IMR-90 (cell line): Measurements from ENCODE around the gene LAMB1. TPM values are rescaled to one million over a fixed set of nuclear protein-coding genes. Genes with fewer than 3 reads are reported as not detected.

Experiments used
- ATAC-seq: fragments of 200-7000 bp; cut with Tn5 transposase; 2 replicates; pipeline ENCODE4 v1.9.1; 2020; ENCODE audit warnings: low read depth, mild to moderate bottlenecking, moderate library complexity
- BruUV-seq: library from RNA; stranded (reverse); fragments of 400-500 nt; replicated peaks from 2 replicates; lab custom pipeline; 2021; lab: Mats Ljungman, UMichigan
- CTCF ChIA-PET: fragments of 300-600 bp; formaldehyde crosslinking; extraction: SDS; loops from one replicate; lab custom pipeline; 2021; ENCODE audit warnings: antibody characterized with exemption; lab: Yijun Ruan, JAX
- POLR2A ChIA-PET: fragments of 300-600 bp; sonication (Branson Sonifier 250); formaldehyde crosslinking; loops from one replicate; lab custom pipeline; 2022; ENCODE audit warnings: antibody characterized with exemption; ENCODE audit not compliant: unreplicated experiment; lab: Charles Lee
- DNase-seq: peaks from one replicate; pipeline ENCODE4 v3.0.0; 2013
- H2AFZ ChIP-seq: replicated peaks from 2 replicates; pipeline ENCODE3; 2013; ENCODE audit warnings: low read length, mild to moderate bottlenecking; ENCODE audit not compliant: poor library complexity
- H2AK5ac ChIP-seq: 2 replicates; pipeline ENCODE4 v1.6.1; 2013; ENCODE audit warnings: low read depth, low read length, inconsistent platforms
- H2AK9ac ChIP-seq: replicated peaks from 2 replicates; pipeline ENCODE3; 2013; ENCODE audit warnings: mild to moderate bottlenecking, low read depth, low read length, moderate library complexity; ENCODE audit not compliant: poor library complexity
- H2BK120ac ChIP-seq: 2 replicates; pipeline ENCODE4 v1.6.1; 2013; ENCODE audit warnings: low read depth, low read length, inconsistent platforms
- H2BK15ac ChIP-seq: 3 replicates; pipeline ENCODE4 v1.6.1; 2013; ENCODE audit warnings: low read depth, low read length, inconsistent platforms
- H2BK20ac ChIP-seq: 2 replicates; pipeline ENCODE4 v1.6.1; 2013; ENCODE audit warnings: low read depth, mild to moderate bottlenecking, inconsistent platforms, low read length, moderate library complexity
- H2BK5ac ChIP-seq: 2 replicates; pipeline ENCODE4 v1.6.1; 2013; ENCODE audit warnings: mild to moderate bottlenecking, low read depth, low read length, inconsistent platforms; ENCODE audit not compliant: poor library complexity, severe bottlenecking
- H3K14ac ChIP-seq: replicated peaks from 2 replicates; pipeline ENCODE4 v1.6.1; 2013; ENCODE audit warnings: low read depth, low read length, inconsistent platforms
- H3K18ac ChIP-seq: 2 replicates; pipeline ENCODE4 v1.6.1; 2013; ENCODE audit warnings: low read depth, low read length, control low read depth
- H3K23ac ChIP-seq: 2 replicates; pipeline ENCODE4 v1.6.1; 2013; ENCODE audit warnings: low read depth, low read length, inconsistent platforms
- H3K27ac ChIP-seq: 2 replicates; pipeline ENCODE4 v1.5.1; 2013; ENCODE audit warnings: mild to moderate bottlenecking, control low read depth, low read length; ENCODE audit not compliant: insufficient read depth
- H3K27me3 ChIP-seq: 2 replicates; pipeline ENCODE4 v1.6.1; 2013; ENCODE audit warnings: low read length; ENCODE audit not compliant: control insufficient read depth, insufficient read depth
- H3K36me3 ChIP-seq: 2 replicates; pipeline ENCODE4 v1.6.1; 2013; ENCODE audit warnings: low read length, mixed read lengths; ENCODE audit not compliant: control insufficient read depth, insufficient read depth
- H3K4ac ChIP-seq: 2 replicates; pipeline ENCODE4 v1.6.1; 2013; ENCODE audit warnings: low read depth, low read length, inconsistent platforms
- H3K4me1 ChIP-seq: 2 replicates; pipeline ENCODE4 v1.6.1; 2013; ENCODE audit warnings: low read length, mixed read lengths; ENCODE audit not compliant: control insufficient read depth, insufficient read depth
- H3K4me2 ChIP-seq: 2 replicates; pipeline ENCODE4 v1.6.1; 2013; ENCODE audit warnings: low read depth, mild to moderate bottlenecking, control low read depth, low read length, moderate library complexity
- H3K4me3 ChIP-seq: 2 replicates; pipeline ENCODE4 v1.5.1; 2013; ENCODE audit warnings: low read depth, mild to moderate bottlenecking, control low read depth, low read length, moderate library complexity; ENCODE audit not compliant: insufficient read depth
- H3K56ac ChIP-seq: 2 replicates; pipeline ENCODE4 v1.6.1; 2013; ENCODE audit warnings: low read length, inconsistent platforms; ENCODE audit not compliant: insufficient read depth; ENCODE audit errors: extremely low read depth
- H3K79me1 ChIP-seq, 2 experiments: 2 replicates each; pipeline ENCODE4 v1.6.1; 2013; ENCODE audit warnings: low read length in 2 of 2, inconsistent platforms in 1 of 2, low read depth in 1 of 2
- H3K9ac ChIP-seq: 2 replicates; pipeline ENCODE4 v1.6.1; 2013; ENCODE audit warnings: low read depth, low read length, control low read depth
- H3K9me1 ChIP-seq: 2 replicates; pipeline ENCODE4 v1.6.1; 2013; ENCODE audit warnings: low read length, inconsistent platforms; ENCODE audit not compliant: insufficient read depth
- H3K9me3 ChIP-seq: 2 replicates; pipeline ENCODE4 v1.6.1; 2013; ENCODE audit warnings: low read length; ENCODE audit not compliant: control insufficient read depth, insufficient read depth
- H4K20me1 ChIP-seq: 2 replicates; pipeline ENCODE4 v1.6.1; 2013; ENCODE audit warnings: low read length, inconsistent platforms; ENCODE audit not compliant: insufficient read depth
- H4K5ac ChIP-seq: 2 replicates; pipeline ENCODE4 v1.6.1; 2013; ENCODE audit warnings: mild to moderate bottlenecking, low read depth, low read length, control low read depth
- H4K8ac ChIP-seq, 2 experiments: 2 replicates each; pipeline ENCODE4 v1.6.1; 2013; ENCODE audit warnings: low read depth in 2 of 2, low read length in 2 of 2, control low read depth in 1 of 2, inconsistent platforms in 1 of 2
- H4K91ac ChIP-seq: 2 replicates; pipeline ENCODE4 v1.6.1; 2013; ENCODE audit warnings: low read depth, low read length, inconsistent platforms; ENCODE audit not compliant: insufficient read depth
- BHLHE40 ChIP-seq: fragments of 150-350 bp; IDR thresholded peaks from 2 replicates; pipeline ENCODE4 v1.6.1; 2016; ENCODE audit warnings: mild to moderate bottlenecking, low read depth, low read length
- FOS ChIP-seq: fragments of 150-350 bp; IDR thresholded peaks from 2 replicates; pipeline ENCODE4 v1.6.1; 2016; ENCODE audit warnings: low read depth, low read length
- MAFK ChIP-seq: IDR thresholded peaks from 2 replicates; pipeline ENCODE4 v1.6.1; 2012; ENCODE audit warnings: low read depth, low read length, improper control_type of control experiment
- POLR2A ChIP-seq: IDR thresholded peaks from 2 replicates; pipeline ENCODE4 v1.6.1; 2012; ENCODE audit warnings: mild to moderate bottlenecking, low read depth, low read length
- RAD21 ChIP-seq: IDR thresholded peaks from 2 replicates; pipeline ENCODE4 v1.6.1; 2012; ENCODE audit warnings: low read length, improper control_type of control experiment
- RCOR1 ChIP-seq: IDR thresholded peaks from 2 replicates; pipeline ENCODE4 v1.6.1; 2012; ENCODE audit warnings: mild to moderate bottlenecking, low read length, improper control_type of control experiment; ENCODE audit not compliant: insufficient replicate concordance
- SMC3 ChIP-seq: fragments of 150-350 bp; IDR thresholded peaks from 2 replicates; pipeline ENCODE4 v1.6.1; 2016; ENCODE audit warnings: low read depth, mild to moderate bottlenecking, antibody characterized with exemption, low read length, moderate library complexity
- WGBS, 2 experiments: methylation state at CpG; one replicate each; pipeline versions ENCODE4 v1.1.5 to v1.1.7; 2013; ENCODE audit warnings: missing lambda C conversion rate in 2 of 2; ENCODE audit not compliant: insufficient read length in 1 of 2; ENCODE audit errors: extremely low coverage in 2 of 2; 5-methylcytosine and 5-hydroxymethylcytosine counted together
- dilution Hi-C: fragments of 300-500 bp; cut with HindIII; formaldehyde crosslinking; loops from one replicate; pipeline ENCODE4 v1.14.3; 2018; ENCODE audit warnings: low sequenced_read_pairs; ENCODE audit not compliant: unreplicated experiment
- in situ Hi-C: fragments of 300-500 bp; cut with MboI; formaldehyde crosslinking; loops from 3 replicates; pipeline ENCODE4 v1.14.3; 2019; ENCODE audit warnings: low sequenced_read_pairs, inconsistent platforms, mixed read lengths
- intact Hi-C: fragments of 100-400 bp; cut with micrococcal nuclease; formaldehyde crosslinking; loops from 2 replicates; pipeline ENCODE4 v1.10.0; 2022
- polyA plus RNA-seq, 3 experiments: library from polyadenylated mRNA; depleted of rRNA; stranded (reverse); fragments of >200 nt; gene quantifications; 2 replicates each; pipeline ENCODE4 v1.2.3, GENCODE V29; 2012; ENCODE audit warnings: low replicate concordance in 1 of 3
- total RNA-seq: library from RNA; depleted of rRNA; stranded (reverse); fragments of >200 nt; gene quantifications from 2 replicates; pipeline ENCODE4 v1.2.3, GENCODE V29; 2012
- TF ChIP-seq, protein P1 (sequence below): conservative IDR thresholded peaks from 2 replicates; pipeline ENCODE4 v1.5.1; 2012; ENCODE audit warnings: mild to moderate bottlenecking, low read depth, low read length, improper control_type of control experiment

The LAMB1 gene
- total and polyA plus RNA-seq, 2 of the 4 experiments (the other 2 are of a cell fraction): 114 to 117 TPM

GRCh38 chr7:108016841-108017775 is 14.1 kb upstream of the LAMB1 start:
- Histone ChIP-seq H2AK5ac (peak overlapping the region; percentile 6; the same call in 1 of the 2 replicates), H2BK5ac (no peak overlapping the region), H3K56ac (no peak overlapping the region), H3K9me1 (peaks cover 16% of the 10 kb centered on the region; the same call in 1 of the 2 replicates), H3K27me3 (no peaks in the 10 kb centered on the region), H4K20me1 (no peaks in the 10 kb centered on the region; the same call in 1 of the 2 replicates), H3K4me3 (no peak overlapping the region), H2BK20ac (peak overlapping the region; percentile 60), H4K8ac (0 out of 4 replicates have a peak overlapping the region, but pooled peaks of 1 of the 2 experiments have one; percentile 8), H3K9me3 (no peaks in the 10 kb centered on the region), H3K36me3 (no peaks in the 10 kb centered on the region), H2AFZ (no peak overlapping the region), H3K14ac (no peak overlapping the region), H3K4me1 (peaks cover 13% of the 10 kb centered on the region), H3K79me1 (no peaks in the 10 kb centered on the region), H3K23ac (no peak overlapping the region; the same call in 1 of the 2 replicates), H2AK9ac (no peak overlapping the region), H3K4me2 (no peak overlapping the region), H4K5ac (no peak overlapping the region), H3K9ac (no peak overlapping the region), H3K18ac (peak overlapping the region; percentile 2; the same call in 1 of the 2 replicates), H4K91ac (peak overlapping the region; percentile 23; the same call in 1 of the 2 replicates), H2BK120ac (peak overlapping the region; percentile 35), H3K4ac (0 out of 2 replicates have a peak overlapping the region, but pooled peaks have one; percentile 2), H2BK15ac (peak overlapping the region; percentile 79; the same call in 1 of the 3 replicates), H3K27ac (peak overlapping the region; percentile 31; the same call in 1 of the 2 replicates)
- dilution Hi-C loops (loop anchor here (25.0 kb wide), 1 partner anchor 120 kb away; the partner anchor contains the start of gene LAMB4), intact Hi-C loops (no loop called here), in situ Hi-C loops (no loop called here)
- WGBS, 2 experiments: no CpG with 5 or more reads among the region's 2 CpGs
- TF ChIP-seq RAD21: peak; percentile 36
- TF ChIP-seq BHLHE40: no peak
- peak; percentile 38 for TF ChIP-seq SMC3
- TF ChIP-seq, protein P1, sequence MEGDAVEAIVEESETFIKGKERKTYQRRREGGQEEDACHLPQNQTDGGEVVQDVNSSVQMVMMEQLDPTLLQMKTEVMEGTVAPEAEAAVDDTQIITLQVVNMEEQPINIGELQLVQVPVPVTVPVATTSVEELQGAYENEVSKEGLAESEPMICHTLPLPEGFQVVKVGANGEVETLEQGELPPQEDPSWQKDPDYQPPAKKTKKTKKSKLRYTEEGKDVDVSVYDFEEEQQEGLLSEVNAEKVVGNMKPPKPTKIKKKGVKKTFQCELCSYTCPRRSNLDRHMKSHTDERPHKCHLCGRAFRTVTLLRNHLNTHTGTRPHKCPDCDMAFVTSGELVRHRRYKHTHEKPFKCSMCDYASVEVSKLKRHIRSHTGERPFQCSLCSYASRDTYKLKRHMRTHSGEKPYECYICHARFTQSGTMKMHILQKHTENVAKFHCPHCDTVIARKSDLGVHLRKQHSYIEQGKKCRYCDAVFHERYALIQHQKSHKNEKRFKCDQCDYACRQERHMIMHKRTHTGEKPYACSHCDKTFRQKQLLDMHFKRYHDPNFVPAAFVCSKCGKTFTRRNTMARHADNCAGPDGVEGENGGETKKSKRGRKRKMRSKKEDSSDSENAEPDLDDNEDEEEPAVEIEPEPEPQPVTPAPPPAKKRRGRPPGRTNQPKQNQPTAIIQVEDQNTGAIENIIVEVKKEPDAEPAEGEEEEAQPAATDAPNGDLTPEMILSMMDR: peak; percentile 43
- no peak for TF ChIP-seq POLR2A
- TF ChIP-seq RCOR1: no peak
- TF ChIP-seq FOS: no peak
- TF ChIP-seq MAFK: no peak
- BruUV-seq: no TSS peak
- DNase-seq: peak; percentile 70
- ChIA-PET CTCF (interaction anchor here (0.6 to 1.5 kb wide), 14 partner anchors 13 to 451 kb away, joined by 3 to 9 read pairs (median 3); partner anchors contain the start of gene LAMB1), POLR2A (interaction anchor here (0.6 kb wide), 1 partner anchor 17 kb away, joined by 8 read pairs; no protein-coding TSS in a partner anchor)
- peak; percentile 66 for ATAC-seq
